K562 (cell line): ENCODE results near the gene SULT2B1. TPM values are rescaled to one million over a fixed set of nuclear protein-coding genes. Genes with fewer than 3 reads are reported as not detected.

Source experiments
- CC2D1A ChIP-seq: fragments of 450-650 bp; IDR thresholded peaks from 2 replicates; pipeline ENCODE4 v1.6.1; 2017; ENCODE audit warnings: mild to moderate bottlenecking
- DPF2 ChIP-seq: fragments of 450-650 bp; IDR thresholded peaks from 2 replicates; pipeline ENCODE4 v1.6.1; 2016
- HINFP ChIP-seq: fragments of 450-650 bp; conservative IDR thresholded peaks from 2 replicates; pipeline ENCODE4 v1.6.1; 2016; ENCODE audit warnings: missing genetic modification characterization, low read depth, mild to moderate bottlenecking, control low read depth, missing compliant biosample characterization
- LARP7 ChIP-seq: fragments of 450-650 bp; IDR thresholded peaks from 2 replicates; pipeline ENCODE4 v1.6.1; 2016
- NKRF ChIP-seq: fragments of 450-650 bp; IDR thresholded peaks from 2 replicates; pipeline ENCODE4 v1.6.1; 2016; ENCODE audit warnings: borderline replicate concordance
- NONO ChIP-seq, 2 experiments: fragments of 200-400 bp in 1 of 2; fragments of 450-650 bp in 1 of 2; formaldehyde crosslinking in 1 of 2; IDR thresholded peaks; 2 replicates each; pipeline ENCODE4 v1.6.1; 2017; ENCODE audit warnings: low read depth in 2 of 2, mild to moderate bottlenecking in 2 of 2, moderate library complexity in 2 of 2, low read length in 1 of 2
- PHF20 ChIP-seq: fragments of 450-650 bp; IDR thresholded peaks from 2 replicates; pipeline ENCODE4 v1.6.1; 2018; ENCODE audit not compliant: partially characterized antibody
- PHF8 ChIP-seq: fragments of 200-600 bp; sonication (generic); IDR thresholded peaks from 2 replicates; pipeline ENCODE4 v1.6.1; 2012; ENCODE audit warnings: mixed run types, mild to moderate bottlenecking, inconsistent platforms, low read length, moderate library complexity, borderline replicate concordance
- POLR2G ChIP-seq: fragments of 200-400 bp; formaldehyde crosslinking; IDR thresholded peaks from 2 replicates; pipeline ENCODE4 v1.6.1; 2017; ENCODE audit warnings: low read depth, mild to moderate bottlenecking, antibody characterized with exemption, low read length, moderate library complexity
- POLR3G ChIP-seq: IDR thresholded peaks from 2 replicates; pipeline ENCODE4 v1.6.1; 2011; ENCODE audit not compliant: insufficient read length, insufficient replicate concordance; ENCODE audit errors: extremely low read depth
- RBBP5 ChIP-seq: fragments of 200-600 bp; sonication (generic); IDR thresholded peaks from 2 replicates; pipeline ENCODE4 v1.6.1; 2012; ENCODE audit warnings: borderline replicate concordance, mild to moderate bottlenecking, low read length, control low read depth, inconsistent platforms; ENCODE audit not compliant: insufficient read depth, poor library complexity, severe bottlenecking
- SFPQ ChIP-seq: fragments of 200-400 bp; formaldehyde crosslinking; IDR thresholded peaks from 2 replicates; pipeline ENCODE4 v1.6.1; 2017; ENCODE audit warnings: mild to moderate bottlenecking, low read depth, low read length, moderate library complexity
- STAG1 ChIP-seq: sonication (generic); formaldehyde crosslinking; IDR thresholded peaks from 2 replicates; pipeline ENCODE4 v1.5.0; 2020; ENCODE audit warnings: missing genetic modification reagents, borderline replicate concordance
- TEAD1 ChIP-seq, 2 experiments: fragments of 450-650 bp in 1 of 2; sonication (generic) in 1 of 2; formaldehyde crosslinking; IDR thresholded peaks; 2 replicates each; pipeline versions ENCODE4 v1.4.0 to v1.8.0; 2020 to 2022; ENCODE audit warnings: mild to moderate bottlenecking in 2 of 2, missing genetic modification reagents in 1 of 2
- TFAP4 ChIP-seq: sonication (generic); formaldehyde crosslinking; IDR thresholded peaks from 2 replicates; pipeline ENCODE4 v1.8.0; 2022; ENCODE audit warnings: missing genetic modification reagents, mild to moderate bottlenecking, moderate library complexity, borderline replicate concordance
- ZBTB17 ChIP-seq: fragments of 450-650 bp; formaldehyde crosslinking; IDR thresholded peaks from 2 replicates; pipeline ENCODE4 v1.4.0; 2020; ENCODE audit warnings: mild to moderate bottlenecking
- ZBTB2 ChIP-seq: fragments of 450-650 bp; IDR thresholded peaks from 2 replicates; pipeline ENCODE4 v1.6.1; 2016; ENCODE audit warnings: antibody characterized with exemption
- polyA plus RNA-seq, 8 experiments: library from polyadenylated mRNA; depleted of rRNA in 4 of 8; stranded (reverse) in 5 of 8; unstranded in 3 of 8; fragments of >200 nt; fragmentation: Nextera tagmentation in 2 of 8; fragmentation: Illumina TruSeq in 1 of 8; extraction: Ambion mirVana in 2 of 8; extraction: Trizol in 1 of 8; gene quantifications; 2 replicates each; pipeline versions ENCODE4 v1.2.1 to v1.2.3, GENCODE V29; 2011 to 2014; ENCODE audit warnings: inconsistent platforms in 1 of 8, missing spikeins in 1 of 8
- total RNA-seq, 7 experiments: library from RNA; depleted of rRNA in 6 of 7; stranded (reverse); fragments of >200 nt in 6 of 7; fragmentation: Illumina TruSeq in 2 of 7; extraction: Trizol in 2 of 7; gene quantifications; 2 replicates each; pipeline versions ENCODE4 v1.2.1 to v1.2.3, GENCODE V29; 2011 to 2021; ENCODE audit warnings: low replicate concordance in 1 of 7

SULT2B1 gene
- total and polyA plus RNA-seq, 9 of the 15 experiments (the other 6 are each of a cell fraction or from before 2014, with no cell fraction given) = 0.09 to 0.62 (median 0.22) TPM; not detected in 2

GRCh38 chr19:48646001-48646721 is 94.2 kb downstream of the SULT2B1 start, which contains the start of gene CA11 (continued):
- TF ChIP-seq NONO (IDR thresholded peaks at IDR 0.05; ENCODE audit: low read depth in 2 of 2, low read length in 1 of 2) (0 out of 4 replicates have a peak, but pooled peaks of 1 of the 2 experiments have one; percentile 50), POLR3G (no peak), STAG1 (CRISPR knock-in tag) (peak; percentile 54; the same call in 1 of the 2 replicates), ZBTB2 (peak; percentile 68), TFAP4 (CRISPR knock-in tag) (peak; percentile 68; the same call in 1 of the 2 replicates), SFPQ (no peak), RBBP5 (no peak), LARP7 (peak; percentile 98), TEAD1 (CRISPR knock-in tag; IDR thresholded peaks at IDR 0.05) (no peak), HINFP (tag) (no peak), ZBTB17 (no peak), POLR2G (peak; percentile 57), NKRF (peak; percentile 72), PHF20 (peak; percentile 8), CC2D1A (peak; percentile 62), DPF2 (peak; percentile 66; the same call in 1 of the 2 replicates), PHF8 (peak; percentile 31; the same call in 1 of the 2 replicates)
